Activated gamma-delta T cell treated with anti-CD3 and anti-CD28 coated beads, Interleukin-2, amount 50 U/mL, for 16 hours (primary cell): ENCODE results near the gene CDC25C.
"Not testable (repeated sequence)": the region's sequence is repeated elsewhere in the genome, so short reads cannot be mapped to it uniquely, and the experiment has no call there.

Experiments used
- DNase-seq: peaks from one replicate; pipeline ENCODE4 v3.0.0-alpha.2; 2020; ENCODE audit warnings: low read depth

The CDC25C gene

DNA sequence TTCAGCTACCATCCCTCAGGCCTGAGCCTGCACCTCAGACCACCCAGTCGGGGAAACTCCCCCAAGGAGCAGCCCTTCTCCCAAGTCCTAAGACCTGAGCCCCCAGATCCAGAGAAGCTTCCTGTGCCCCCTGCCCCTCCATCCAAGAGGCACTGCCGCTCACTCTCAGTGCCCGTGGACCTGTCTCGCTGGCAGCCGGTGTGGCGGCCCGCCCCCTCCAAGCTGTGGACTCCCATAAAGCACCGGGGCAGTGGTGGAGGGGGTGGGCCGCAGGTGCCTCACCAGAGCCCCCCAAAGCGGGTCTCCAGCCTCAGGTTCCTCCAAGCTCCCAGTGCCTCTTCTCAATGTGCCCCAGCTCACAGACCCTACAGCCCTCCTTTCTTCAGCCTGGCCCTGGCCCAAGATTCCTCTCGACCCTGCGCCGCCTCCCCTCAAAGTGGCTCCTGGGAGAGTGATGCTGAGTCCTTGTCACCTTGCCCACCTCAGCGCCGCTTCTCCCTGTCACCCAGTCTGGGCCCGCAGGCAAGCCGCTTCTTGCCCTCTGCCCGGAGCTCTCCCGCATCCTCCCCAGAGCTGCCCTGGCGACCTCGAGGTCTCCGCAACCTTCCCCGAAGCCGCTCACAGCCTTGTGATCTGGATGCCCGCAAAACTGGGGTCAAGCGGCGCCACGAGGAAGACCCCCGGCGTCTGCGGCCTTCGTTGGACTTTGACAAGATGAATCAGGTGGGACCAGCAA is 13.5 kb upstream of the CDC25C start:
- DNase-seq: no peak

DNA sequence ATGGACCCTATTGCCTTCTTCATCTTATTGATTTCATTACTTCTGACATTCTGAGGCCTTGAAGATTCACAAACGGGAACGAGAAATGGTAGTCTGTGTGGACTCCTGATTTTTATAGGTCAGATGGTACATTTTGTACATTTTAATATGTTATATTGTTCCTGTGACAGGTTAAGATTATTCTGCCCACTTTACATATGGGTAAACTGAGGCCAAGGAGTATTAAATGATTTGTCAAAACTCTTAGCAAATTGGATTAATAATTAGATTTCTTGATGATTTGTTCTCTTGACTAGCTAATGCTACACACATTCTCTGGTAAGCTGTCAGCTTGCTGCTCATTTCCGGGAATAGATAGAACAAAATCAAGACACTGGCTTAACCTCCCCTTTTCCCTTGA is 8.4 kb upstream of the CDC25C start:
- DNase-seq: no peak

DNA sequence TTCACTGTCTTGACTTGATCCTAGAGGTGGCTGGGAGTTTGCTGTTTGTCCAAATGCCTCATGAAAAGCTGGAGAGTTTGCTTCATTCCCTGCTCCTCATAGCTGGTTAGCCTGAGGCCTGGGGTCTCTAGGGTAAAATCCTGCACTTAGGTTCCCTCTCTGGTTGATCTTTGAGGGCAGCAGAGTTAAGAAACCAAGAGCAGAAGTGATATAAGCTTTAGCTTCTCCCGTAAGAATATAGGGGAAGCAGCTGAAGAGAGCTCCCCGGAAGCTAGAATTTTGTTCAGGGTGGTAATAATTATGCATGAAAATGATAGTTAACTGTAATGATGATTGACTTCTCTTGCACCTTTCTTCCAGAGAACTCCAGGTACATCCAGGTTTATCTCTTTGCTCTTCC is 7.9 kb upstream of the CDC25C start:
- DNase-seq: no peak

DNA sequence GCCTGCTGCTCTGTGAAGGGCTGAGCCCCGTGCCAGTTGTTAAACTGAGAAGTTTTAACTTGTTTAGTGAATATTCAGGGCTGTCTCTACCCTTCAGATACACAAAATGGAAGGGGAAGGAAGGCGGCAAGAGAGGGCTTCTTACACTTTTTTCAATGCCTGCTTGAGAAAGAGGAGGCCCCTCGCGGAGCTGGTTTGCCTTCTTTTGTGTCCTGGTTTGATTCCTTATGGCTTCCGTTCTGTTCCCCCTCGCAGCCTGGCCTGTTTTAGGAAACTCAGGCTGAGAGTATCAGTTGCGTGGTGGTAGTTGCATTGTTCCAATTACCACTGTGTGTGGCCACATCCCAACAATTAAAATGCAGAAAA is 7.5 kb upstream of the CDC25C start:
- DNase-seq: no peak

DNA sequence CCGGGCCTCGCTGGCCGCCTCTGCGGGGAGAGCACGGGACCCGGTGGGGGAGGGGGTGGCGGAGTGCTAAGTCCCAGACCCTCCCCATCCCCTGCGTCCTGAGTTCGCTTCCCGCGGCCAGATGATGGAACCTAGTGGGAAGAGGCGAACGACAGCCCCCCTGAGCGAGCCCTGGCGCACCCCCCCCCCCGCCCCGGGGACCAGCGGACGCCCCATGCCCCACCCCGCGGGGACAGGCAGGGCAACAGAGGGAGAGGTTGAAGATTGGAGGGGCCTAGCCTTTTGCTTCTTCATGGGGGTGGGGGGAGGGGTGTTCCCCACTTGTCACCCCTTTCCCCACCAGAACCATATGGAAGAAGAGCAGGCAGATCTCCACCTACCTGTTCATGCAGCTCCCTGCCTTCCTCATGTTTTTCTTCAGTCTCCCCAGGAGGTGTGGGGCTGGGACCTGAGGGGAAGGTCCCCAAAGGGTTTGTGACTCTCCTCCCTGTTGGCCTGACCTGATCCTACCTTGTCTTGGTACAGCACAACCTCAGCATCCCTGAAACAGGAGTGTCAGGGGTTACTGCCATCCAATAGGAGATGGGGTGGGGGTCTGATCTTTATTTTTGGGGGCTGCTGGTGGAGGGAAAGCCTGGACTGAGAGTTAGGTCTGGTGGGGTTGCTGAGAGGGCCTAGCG is 6.9 kb upstream of the CDC25C start:
- DNase-seq: no peak

DNA sequence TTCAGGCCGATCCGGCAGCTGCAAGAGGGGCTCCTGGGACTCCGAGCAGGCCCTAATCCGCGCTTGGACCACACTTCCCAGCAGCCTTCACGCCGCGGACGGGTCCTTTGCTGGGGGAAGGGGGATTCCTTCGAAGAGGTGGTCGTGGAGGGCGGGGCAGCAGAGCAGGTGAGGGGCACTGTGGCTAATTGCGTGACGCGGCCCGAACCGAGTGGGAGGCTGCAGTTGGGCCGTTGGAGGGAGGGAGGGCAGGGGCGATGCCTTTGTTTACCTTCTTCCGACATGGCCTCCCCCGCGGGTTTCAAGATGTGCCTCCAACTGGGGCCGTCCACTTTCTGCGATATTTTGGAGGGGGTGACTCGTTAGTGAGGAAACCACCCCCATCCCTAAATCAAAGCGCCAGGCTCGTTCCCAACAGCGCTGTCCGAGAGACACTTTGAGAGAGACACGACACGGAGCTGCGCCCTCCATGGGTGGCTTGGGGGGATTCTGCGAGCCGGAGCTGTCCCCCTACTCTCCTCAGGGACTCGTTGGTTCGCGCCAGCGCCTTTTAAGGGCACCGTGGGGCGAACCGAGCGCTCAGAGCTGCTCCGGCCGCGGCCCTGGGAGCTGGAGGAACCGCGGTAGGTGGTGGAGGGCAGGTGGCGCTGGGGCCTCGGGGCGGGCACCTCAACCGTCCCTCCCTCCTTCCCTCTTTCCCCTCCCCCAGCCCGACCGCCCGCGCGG is 6.2 kb upstream of the CDC25C start, which contains the start of gene FAM53C:
Gene FAM53C (plus strand): TSS at position 582 of the 726 bp plus-strand sequence. CDS start 3,070 bp downstream, outside the sequence.
- peak; percentile 85 for DNase-seq

DNA sequence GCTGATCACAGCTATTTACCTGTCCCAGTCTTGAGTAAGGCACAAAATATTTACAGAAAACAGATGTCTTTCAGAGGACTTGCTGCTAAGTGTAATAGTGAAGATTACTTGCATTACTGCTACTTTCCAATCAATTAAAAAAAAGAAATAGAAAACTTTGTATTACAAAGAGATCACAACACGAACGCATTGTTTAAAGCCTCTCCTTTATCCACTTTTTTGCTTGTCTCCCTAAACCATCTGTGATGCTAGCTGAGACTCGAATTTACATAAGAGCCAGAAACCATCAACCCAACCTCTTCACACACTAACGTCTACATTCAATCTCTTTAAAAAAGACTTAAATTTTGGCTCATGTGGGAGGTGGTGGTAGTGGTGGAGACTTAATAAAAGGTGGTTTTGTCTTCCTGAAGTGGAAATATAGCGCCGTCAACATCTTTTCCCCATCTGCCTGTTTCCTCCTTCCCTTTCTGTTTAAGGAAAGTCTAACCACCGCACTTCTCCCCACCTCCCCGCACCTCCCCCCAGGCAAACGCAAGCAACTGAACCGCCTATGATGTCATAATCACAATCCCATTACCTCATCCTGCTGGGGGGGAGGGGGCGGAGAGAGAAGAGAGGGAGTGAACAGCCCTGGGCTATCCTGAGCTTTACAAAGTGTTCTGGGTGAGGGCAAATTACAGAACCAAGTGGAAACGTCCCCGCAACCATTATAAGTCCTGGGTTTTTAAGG is 5.5 kb upstream of the CDC25C start:
- no peak for DNase-seq

DNA sequence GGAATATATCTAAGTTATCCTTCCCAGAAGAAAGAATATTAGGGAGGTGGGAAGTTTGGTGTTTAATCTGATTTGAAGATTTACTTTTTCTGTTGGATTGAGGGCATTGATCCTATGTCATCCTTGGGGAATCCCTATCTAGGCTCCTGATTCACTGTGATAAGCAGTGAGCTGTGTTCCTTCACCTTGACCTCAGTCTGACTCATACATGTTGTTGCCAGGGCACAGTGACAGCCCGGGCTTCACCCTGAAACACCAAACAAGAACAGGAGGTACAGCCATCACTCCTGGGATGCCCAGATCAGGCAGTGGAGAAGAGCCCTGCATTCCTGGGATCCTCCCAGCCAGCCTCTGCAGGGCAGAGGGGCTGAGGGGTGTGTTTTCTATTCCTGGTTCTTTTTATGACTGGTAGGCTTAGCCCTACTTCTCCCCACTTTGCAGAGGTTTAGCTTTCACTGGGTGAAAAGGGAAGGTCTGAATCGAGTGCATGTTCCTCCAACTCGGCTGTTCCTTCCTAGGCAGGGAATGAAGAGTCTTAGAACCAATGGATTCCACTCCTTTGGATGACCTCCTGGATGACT is 3.4 kb upstream of the CDC25C start:
- DNase-seq: no peak

DNA sequence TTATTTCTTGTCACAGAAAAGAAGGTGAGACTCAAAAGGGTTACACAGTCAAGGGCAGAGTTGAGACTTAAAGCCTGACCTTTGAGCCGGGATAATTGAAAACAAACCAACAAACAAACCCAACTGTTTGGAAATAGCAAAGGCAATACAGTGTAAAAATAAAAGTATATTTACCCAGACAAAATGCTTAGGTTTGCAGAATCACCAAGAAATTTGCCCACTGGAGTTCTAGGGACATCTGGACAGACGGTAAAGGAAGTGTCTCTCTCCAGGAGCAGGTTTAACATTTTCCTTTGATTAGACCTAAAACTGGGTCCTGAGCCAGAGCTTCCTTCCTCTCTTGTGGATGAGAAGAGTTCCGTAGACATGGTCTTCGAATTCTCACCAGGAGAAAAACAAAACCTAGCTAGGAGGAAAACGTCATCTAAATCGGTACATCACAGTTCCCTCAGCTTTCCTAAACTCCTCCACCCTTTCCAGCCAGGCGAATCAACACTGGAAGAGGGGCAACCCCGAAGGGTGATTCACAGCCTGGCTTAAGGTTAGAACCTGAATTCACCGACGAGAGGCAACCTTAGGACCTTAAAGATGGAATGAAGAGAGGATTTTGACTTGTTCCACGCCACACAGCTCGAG is 673 bp downstream of the CDC25C start:
- DNase-seq: no peak

DNA sequence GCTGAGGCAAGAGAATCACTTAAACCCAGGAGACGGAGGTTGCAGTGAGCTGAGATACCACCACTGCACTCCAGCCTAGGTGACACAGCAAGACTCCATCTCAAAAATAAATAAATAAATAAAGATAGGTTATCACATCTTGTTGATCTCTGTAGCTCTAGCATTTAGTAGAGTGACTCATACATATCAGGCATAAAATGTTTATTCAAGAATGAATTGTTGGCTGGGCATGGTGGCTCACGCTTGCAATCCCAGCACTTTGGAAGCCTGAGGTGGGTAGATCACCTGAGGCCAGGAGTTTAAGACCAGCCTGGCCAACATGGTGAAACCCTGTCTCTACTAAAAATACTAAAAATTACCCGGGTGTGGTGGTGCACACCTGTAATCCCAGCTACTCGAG is 13.4 kb downstream of the CDC25C start:
- DNase-seq: not testable (repeated sequence)

DNA sequence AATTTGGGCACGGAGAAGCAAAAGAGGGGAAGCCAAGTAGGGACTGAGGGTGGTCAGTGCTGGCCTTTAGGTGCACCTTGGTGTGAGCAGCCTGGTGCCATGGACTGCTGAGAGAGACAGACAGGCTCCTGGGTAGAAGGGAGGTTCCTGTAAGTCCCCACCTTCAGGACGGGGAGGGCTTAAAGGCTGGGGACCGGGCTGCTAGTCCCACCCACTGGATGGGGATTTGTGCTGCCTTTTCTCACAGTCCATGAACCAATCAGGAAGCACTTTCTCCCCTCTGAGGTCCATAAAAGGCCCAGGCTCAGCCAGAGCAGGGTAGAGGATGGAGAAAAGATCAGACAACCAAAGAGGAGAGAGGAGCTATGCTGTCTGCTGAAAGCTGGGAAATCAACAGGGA is 15.2 kb downstream of the CDC25C start:
- no peak for DNase-seq

DNA sequence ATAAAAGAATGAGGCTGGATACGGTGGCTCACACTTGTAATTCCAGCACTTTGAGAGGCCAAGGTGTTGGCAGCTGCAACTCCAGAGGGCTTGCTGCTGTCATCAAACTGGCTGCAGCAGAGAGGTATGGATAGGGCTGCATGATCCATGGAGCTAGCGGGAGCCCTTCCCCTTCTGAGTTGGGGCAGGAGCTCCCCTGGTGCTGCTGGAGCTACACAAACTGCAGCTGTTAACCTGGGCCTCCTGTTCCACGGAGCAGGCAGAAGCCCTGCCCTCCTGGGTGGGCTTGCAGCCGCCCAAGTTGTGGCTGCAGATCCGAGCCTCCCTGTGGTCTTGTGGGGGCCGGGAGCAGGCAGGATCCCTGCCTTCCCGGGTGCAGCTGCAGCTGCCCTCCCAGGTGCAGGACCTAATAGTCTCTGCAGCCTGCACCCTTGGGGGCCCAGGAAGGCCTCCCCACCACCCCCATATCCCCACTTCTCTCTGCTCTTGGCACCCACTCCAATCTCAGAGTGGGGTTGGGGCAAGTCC is 15.8 kb downstream of the CDC25C start:
- no peak for DNase-seq

DNA sequence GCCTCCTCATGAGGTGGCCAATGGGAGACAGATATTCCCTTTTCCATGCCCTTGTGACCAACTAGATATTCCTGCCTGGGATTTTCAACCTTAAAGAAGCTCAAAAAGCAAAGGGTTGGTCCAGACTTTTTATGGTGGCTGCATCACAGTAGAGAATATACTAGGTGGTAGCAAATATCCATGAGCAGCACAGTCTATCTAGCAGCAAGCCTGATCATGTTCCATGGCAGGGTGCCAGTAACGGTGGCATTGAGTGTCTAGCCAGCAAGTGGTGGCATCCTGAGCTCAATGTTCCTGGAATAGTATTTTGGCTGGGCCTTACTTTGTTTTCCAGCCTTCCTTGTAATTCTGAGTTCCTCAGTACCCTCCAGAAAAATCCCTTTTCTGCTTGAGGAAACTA is 25.8 kb downstream of the CDC25C start:
- DNase-seq: no peak

DNA sequence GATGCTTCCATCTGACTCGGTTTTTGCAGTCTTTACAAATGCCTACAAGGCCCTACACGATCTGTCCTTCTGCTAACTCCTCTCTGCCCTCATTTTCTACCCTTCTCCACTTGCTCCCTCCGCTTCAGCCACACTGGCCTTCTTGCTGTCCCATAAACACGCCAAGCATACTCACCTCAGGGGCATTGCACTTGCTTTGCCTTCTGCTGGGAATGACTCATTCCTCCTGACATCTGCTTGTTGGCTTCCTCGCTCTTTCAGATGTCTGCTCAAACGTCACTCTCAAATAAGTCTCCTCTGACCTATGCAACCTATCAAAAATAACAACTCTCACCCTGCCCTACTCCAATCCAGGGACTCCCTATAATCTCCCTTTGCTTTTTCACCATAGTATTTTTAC is 28.2 kb downstream of the CDC25C start:
- DNase-seq: no peak

DNA sequence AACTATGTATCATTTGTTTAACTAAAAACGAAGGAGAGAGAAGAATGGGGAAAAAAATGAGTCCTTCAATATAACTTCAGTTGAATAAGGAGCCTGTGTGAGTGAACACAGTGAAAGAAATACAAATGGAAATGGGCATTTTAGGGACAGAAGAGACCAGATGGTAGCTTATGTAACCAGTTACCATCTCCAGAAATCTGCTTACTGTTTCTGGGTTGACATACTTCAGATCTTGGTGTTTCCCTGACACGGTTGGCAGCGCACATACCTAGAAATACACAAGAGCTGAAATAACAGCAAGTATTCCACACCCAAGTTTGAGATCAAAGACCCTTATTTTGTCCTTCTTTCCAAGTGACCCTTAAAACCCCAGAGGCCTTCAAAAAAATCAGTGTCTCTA is 42.3 kb downstream of the CDC25C start:
- DNase-seq: no peak

DNA sequence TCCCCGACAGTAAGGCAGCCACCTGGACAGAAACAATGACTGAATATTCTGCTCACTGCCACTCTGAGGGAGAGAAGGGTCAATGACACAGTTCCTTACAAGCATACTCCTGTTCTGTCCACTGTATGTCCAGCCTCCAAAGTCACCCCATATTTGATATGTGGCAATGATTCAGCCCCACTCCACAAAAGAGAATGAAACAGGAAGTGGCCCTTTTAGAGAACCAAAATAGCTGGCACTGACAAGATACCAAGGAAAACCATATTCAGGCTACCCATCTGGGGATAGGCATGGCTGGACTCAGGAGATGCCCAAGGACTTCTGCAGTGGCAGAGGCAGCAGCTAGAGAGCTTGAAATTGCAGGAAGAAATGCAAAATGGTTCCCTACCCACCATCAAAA is 44.4 kb downstream of the CDC25C start:
- DNase-seq: no peak

DNA sequence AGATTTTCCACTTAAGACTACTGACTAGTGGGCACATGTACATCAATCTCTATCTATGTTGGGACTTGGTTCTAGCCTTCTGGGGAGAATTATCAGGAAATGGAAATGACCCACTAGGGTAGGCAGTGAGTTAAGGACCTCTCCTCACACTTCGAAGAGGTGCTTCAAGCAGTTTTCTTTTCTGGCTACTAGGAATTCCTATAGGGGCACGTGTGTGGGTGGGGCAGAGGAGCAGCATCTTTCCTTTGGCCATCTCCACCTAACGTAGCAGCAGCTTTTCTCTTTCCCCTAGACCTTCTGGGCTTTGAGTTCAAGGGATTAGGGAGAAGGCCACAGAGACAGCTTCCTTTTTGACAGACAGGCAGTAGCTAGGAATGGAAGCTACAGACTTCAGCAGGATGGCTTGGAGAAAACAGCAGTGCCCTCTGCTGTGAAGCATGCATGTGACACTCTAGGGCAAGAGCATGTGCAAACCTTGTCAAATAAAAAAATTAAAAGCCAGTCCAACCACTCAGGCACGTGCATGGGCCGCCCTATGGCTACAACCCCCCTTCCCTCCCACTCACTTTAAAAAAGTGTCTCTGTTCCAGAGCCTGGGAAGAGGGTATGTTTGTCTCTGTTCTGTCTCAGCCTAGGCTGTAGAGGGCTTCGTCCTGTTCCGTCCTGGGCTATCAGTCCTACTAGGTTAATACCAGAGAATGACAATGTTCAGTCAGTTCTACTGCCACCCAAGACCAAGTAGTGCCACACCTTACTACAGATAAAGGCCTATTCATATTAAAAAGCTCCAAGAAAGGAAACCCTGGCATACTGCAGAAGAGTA is 48.5 kb downstream of the CDC25C start:
- DNase-seq: no peak

DNA sequence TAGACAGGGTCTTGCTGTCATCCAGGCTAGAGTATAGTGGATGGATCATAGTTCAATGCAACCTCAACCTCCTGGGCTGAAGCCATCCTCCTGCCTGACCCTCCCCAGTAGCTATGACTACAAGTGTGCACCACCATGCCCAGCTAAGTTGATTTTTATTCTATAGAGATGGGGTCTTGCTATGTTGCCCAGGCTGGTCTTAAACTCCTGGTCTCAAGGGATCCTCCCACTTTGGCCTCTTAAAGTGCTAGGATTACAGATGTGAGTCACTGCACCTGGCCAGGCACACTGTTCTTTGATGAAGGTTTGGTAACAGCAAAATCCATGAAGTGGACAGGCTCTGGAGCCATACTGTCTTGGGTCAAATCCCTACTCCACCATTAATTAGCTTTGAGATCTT is 50.7 kb downstream of the CDC25C start:
- no peak for DNase-seq

DNA sequence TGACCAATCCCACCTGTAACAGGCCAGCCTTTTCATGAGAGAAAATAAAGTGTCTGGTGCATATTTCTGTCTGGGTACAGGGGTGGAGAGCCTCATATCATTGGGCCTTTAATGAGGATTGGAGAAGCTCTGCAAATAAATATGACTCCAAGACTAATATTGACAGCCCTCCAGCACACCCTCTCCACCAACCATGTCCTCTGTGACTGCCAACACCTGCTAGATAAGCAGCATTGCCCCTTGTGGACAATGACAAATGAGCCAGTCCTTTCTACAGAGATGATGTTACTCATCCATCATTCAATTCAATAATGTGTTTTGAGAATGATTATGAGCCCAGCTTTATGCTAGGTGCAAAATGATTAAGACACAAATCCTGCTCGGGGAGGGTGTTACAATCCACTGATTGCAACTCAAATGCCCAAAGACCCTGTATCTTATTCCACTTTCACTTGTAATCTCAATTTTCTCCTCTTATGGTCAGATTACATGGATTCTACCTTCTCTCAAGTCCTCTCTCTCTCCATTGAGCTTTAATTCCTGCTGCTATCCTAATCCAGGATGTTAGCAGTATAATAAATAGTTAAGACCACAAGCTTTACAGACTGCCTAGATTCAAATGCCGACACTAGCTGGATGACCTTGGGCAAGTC is 55.1 kb downstream of the CDC25C start:
- DNase-seq: no peak

DNA sequence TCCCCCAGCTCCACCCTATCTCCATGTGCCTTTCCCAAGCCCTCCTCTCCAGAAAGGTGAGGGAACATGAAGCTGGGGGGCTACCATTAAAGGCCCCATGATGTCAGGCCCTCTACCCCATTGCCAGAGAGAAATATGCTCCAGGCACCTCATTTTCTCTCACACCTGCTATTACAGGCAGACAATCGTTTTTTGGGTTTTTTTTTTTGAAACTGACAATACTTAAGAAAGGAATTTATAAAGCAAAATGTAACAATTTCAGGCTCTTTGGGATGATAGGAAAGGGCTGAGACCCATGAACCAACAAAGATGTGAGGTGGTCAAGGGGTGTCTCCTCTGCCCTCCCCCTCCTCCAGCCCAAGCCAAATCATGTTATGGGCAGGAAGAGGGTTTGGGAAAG is 55.7 kb downstream of the CDC25C start:
- DNase-seq: no peak
